Measurements from ENCODE around the gene CAVIN3.
"Not testable (repeated sequence)": the region's sequence is repeated elsewhere in the genome, so short reads cannot be mapped to it uniquely, and the experiment has no call there.

The CAVIN3 gene

DNA sequence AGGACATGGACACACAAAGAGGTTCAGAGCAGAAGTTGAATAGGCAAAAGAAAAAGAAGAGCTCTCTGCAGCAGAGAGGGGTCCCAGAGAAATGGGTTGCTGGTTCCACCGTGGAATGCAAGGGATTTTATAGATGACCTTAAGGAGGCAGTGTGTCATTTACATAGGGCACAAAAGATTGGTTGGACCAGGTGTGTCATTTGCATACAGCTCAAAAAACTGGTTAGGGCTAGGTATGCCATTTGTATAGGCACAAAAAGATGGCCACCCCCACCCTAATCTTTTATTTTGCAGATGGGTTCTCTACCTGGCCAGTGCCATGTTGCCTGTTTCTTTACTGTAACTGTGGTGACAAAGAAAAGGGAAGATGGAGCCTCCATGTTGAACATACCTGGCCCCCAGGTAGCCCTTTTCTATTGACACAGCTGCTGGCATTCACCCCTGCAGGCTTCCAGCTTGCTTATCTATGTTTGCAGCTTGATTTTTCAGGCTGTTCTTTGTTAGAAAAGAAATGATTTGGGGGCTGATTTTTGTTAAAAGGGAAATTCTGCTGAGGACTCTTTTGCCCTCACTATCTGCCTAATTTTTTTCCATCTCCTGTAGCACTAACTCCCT is 3.1 kb upstream of the CAVIN3 start:
- DNase-seq, result no peak

DNA sequence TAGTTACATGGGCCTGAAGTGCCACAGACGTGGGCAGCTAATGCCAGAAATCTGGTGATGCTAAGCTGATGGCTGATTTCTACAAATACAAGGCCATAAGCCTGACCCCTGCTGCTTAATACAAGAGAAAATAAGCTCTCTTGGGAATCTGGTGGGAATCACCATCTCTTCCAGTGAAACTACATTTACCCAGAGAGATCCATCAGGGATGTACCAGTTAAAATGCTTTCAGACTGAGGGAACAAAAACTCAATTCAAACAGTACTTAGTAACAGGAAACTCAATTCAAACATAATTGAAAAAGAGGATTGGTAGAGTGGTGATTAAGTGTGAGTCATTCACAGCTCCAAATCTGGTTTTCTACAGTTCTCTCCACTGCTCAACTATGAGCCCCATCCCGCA is 1.7 kb upstream of the CAVIN3 start:
- no peak for DNase-seq

DNA sequence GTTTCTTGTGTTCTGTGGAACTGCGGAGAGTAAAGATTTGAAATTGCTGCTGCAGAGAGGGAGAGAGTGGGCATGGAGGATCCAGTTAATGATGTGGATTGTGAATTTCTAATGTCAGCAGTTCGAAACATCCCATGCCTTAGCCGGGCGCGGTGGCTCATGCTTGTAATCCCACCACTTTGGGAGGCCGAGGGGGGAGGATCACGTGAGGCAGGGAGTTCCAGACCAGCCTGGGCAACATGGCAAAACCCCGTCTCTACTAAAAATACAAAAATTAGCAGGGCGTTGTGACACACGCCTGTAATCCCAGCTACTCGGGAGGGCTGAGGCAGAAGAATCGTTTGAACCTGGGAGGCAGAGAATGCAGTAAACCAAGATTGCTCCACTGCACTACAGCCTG is 1.1 kb upstream of the CAVIN3 start:
- DNase-seq, result no peak

DNA sequence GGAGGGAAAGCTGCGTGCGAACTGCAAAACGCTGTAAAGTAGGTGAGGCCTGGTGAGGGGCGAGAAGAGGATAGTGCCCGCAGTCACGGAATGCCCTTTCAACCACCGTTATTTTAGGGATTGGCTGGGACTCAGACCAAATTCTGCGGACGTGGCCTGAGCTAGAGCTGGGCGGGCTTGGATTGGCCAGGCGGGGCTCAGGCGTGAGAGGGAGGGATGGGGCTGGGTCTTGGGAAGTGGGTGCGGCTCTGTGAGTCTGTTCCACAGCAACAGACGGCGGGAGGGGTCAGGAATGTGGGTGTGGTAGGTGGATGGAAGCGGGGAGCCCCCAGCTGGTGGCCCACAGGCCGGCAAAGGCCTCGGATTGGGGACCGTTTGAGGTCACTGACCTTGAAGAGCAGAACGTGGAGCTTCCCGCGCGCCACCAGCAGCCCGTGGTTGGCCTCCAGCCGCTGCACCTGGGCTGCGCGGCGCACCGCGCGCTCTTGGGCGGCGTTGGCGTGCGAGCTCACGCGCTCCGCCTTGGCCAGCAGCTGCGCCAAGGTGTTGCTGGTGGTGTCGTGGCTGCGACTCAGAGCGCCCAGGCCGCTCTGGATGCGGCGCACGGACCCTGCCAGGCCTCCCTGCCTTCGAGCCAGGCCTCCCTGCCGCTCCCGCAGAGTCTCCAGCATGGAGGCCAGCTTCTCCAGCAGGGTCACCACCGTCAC is 444 bp downstream of the CAVIN3 start:
- DNase-seq, result no peak

DNA sequence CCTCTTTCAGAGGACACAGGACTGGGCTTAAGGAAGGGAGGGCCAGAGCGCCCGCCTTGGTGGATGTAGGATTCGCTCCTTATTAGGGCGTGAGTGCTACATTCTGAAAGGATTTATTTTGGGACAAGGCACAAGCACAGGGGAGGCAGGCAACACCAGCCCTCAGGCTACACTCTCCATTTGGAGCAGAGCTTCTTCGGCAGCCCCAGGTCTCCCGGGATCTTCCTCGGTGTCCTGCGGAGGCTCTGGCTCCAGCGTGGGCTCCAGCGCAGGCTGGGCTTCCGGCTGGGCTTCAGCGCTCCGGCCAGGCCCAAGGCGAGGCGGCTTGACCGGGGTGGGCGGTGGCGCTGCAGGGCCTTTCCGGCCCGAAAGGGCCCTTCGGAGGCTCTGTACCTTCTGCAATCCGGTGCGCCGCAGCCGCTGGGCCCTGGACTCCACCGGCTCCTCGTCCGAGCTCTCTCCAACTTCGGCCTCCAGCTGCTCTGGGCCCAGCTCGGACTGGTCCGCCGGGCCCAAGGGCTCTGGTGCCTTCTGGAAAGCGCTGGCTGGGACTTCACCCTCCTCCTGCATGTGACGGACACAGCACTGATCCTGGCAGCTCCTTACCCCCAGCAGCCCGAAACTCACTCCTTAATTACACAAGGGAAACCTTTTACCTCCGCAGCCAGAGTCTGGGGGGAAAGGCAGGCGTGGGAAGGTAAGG is 1.1 kb downstream of the CAVIN3 start:
- DNase-seq, result no peak

DNA sequence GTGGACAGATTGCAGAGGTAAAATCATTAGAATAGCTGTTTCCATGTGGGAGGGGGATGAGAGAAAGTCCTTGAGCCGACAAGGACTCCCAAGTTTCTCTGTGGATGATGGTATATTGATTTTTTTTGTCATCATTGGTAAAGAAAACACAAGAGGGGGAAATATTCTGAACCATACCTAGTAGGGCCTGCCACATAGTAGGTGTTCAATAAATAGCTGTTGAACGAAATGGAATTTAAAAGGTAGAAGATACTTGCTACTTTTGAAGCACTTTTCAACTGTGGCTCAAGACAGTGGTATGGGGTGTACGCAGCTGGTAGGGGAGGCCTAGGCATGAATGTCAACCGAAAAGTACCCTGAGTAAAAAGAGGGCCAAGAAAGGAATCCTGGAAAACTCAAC is 2.1 kb downstream of the CAVIN3 start:
- DNase-seq, result no peak

DNA sequence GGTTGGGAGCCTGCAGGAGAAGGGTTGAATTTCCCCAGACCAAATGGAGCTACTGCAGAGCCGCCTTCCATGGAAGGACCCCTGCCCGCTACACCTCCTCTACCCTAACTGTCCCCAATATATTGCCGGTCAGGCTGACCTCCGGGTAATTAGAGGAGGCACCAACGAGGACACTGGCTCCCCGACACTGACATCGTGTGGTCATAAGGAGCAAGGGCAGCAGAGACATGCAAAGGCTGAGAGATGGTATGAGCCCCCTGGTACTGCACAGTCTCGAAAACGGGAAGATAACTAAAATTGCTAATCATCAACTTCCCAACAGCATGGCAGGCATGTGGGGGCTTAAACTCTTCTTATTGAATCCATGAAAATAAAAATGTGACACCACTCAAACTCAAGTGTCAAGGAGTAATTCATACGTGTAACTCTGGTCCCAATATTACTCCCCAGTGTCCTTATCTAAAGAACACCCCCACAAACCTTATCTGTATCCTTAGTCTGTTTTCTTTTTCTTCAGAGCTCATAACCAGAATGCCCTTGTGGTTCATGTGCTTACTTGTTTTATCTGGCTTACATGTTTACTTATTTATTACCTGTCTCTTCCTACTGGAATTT is 4.4 kb downstream of the CAVIN3 start:
- no peak for DNase-seq

DNA sequence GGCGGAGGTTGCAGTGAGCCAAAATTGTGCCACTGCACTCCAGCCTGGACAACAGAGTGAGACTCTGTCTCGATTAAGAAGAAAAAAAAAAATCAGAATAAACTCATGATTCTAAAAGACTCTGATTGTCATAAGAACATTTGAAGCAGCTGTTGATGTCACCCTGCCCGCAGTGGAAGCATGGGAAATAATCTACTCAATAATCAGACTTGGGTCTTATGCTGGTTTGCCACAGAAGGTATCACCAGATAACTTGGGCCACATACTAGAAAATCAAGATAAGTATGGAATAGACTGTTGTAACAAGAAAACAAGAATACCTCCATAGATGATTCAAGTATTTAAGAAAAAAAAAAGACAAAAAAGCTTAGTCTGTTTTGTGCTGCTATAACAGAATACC is 8.2 kb downstream of the CAVIN3 start:
- DNase-seq, result no peak

DNA sequence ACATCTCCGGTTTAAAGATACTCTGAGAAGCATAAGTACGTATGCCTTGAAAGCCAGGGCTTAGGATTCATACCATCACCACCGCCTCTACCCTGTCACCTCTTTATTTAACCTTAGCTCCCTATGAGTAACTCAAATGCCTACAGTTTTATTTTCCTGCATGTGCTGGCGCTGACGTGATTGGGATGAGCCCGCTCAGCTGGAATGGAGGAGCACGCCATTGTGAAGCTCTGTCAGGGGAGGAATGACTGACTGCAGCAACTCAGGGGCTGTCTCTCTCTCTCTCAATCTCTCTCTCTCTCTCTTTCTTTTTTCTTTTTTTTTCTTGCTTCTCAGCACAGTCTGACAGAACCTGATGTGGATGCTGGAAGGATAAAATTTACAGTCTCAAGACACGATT is 12.4 kb downstream of the CAVIN3 start:
- no peak for DNase-seq

DNA sequence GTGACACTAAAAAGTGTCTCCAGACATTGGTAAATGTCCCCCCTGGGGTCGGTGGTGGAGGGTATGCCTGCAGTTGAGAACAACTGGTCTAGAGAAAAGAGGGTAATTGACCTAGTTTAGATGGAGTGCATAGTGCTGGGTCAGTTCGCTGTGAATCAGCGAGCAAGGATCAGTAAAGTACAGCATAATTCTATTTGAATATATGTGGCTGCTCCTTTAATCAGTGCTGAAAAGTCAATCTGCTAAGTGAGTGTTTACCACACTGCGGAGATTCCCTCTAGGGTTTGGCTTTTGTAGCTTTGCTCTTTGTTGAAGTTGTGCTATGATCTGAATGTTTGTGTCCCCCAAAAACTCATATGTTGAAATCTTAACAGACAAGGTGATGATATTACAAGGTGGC is 15.0 kb downstream of the CAVIN3 start:
- no peak for DNase-seq

DNA sequence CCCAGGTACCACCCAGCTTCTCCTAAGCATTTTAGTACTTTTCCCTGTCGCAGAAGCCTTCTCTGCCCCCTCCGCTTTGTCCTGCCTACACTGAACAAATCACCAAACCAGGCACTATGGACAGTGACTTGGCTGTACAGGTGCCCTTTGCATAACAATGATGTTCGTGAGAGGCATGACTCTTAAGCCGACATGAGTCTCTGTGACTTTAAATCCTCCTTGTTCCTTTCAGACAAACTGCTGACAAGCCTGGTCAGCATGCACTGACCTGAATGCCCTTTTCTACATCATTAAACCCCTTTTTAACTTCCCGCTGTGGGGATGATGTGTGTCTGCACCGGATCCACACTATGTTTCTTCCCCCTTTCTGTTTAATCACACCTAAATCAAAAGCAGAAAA is 16.6 kb downstream of the CAVIN3 start:
- DNase-seq, result no peak

DNA sequence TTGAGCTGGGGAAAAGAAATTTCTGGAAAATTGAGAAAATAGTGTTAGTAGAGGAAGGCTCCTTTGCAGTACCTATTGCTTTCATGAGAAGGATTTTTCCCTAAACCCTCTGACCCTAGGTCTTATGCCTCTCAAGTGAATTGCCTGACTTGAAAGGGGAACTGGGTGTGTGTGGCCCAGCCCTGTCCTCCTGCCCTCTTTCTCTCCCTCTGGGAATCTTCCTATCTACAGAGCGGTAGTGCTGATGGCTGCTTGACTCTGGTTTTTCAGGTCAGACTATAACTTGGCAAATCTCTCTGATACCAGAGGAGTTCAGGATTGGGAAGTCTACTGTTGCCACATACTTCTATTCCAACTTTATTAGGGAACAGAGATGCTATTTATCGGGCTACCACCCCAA is 19.2 kb downstream of the CAVIN3 start:
- no peak for DNase-seq

DNA sequence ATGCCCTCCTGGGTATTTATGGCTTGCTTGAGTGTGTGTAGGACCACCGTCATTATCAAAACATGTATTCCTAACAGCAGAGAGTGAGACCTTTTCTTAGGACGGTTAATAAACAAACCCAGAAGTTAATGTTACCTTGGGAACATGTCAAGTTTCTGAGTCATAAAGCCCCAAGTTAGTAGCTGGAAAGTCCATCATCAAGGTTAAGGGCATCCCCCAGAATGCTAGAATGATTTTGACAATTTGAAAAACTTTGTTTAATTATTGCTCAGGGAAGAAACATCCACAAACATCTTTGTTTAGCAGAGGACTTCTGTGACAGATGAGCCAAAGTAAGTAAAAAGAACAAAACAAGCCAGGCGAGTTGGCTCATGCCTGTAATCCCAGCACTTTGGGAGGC is 20.0 kb downstream of the CAVIN3 start:
- DNase-seq, result no peak

DNA sequence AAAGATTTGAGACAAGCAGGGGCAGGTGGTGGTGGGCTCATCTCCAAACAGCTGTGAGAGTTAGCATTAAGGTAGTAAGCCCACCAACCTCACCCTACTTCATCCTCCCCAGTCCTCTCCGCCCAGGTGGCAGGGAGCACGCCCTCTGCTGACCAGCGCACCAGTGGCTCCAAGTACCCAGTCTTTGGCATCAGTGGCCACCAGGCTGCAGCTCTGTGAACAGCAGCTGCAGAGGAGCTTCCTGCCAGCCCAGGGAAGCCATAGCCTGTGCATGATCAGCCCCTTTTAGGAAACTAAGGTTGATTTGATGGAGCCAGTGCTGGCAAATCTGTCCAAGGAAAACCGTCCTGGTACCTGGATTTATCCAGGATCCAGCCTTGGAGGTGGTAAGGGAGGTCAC is 21.7 kb downstream of the CAVIN3 start:
- DNase-seq, result no peak

DNA sequence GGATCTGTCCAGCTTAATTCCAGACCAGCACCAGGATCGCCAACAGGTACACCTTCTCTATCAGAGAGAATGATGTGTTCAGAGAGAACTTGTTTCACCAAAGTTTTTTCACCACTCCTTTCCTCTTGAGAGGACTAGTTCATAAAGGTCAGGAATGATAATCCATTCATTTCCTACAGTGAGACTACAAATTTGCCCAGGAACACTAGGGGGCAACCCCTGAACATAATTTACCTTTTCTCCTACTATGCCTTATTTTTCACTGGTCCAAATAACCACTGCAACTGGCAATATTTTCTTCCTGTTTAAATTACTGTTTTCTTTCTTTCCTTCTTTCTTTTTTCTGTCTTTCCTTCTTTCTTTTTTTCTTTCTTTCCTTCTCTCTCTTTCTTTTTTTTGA is 22.5 kb downstream of the CAVIN3 start:
- DNase-seq, result no peak

DNA sequence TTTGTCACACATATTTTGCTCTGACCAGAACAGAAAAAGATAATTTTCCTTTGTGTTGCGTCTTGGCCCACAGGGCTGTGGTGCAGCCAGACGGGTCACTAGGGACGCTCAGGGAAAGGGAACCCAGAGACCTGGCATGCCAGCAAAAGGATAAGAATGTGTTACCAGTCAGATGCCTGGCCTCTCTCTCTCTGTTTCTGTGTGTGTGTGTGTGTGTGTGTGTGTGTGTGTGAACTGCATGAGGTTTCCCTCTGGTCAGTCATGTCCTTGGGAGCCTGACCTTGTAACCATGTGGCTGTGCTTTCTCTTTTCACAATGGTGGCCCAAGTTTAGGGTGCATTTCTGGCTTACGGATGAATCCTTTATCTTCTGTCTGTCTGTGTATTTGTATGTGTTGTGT is 35.3 kb downstream of the CAVIN3 start:
- no peak for DNase-seq

DNA sequence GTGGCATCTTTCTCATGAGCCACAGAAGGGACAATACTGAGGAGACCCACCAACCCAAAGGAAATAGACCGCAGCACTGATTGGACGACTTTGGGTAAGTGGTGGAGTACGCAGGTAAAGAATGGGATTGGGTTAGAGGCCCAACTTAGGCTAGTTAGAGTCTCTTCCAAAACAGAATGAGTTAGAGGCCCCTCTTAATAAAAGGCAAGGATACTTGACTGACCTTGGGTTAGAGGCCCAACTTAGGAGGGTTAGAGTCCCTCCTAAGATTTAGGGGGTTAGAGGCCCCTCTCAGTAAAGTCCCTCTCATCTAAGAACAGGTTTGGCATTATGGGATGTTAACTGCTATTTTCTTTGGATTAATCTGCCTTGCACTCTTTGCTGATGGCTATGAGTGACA is 36.1 kb downstream of the CAVIN3 start:
- no peak for DNase-seq

DNA sequence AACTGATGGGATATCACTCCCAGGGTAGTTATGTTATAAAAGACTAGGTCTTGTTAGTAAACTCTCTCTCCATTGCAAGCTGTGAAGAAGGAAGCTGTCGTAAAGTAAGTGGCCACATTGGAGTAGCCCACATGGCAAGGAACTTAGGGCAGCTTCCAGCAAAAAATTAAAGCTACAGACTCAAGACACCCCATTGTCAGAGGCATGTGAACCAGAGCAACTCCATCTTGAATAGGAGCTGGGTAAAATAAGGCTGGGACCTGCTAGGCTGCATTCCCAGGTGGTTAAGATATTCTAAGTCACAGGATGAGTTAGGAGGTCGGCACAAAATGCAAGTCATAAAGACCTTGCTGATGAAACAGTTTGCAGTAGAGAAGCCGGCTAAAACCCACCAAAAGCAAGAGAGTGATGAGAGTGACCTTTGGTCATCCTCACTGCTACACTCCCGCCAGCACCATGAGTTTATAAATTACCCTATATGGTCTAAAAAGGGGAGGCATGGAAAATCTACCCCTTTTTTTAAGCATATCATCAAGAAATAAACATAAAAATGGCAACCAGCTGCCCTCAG is 36.8 kb downstream of the CAVIN3 start:
- no peak for DNase-seq

DNA sequence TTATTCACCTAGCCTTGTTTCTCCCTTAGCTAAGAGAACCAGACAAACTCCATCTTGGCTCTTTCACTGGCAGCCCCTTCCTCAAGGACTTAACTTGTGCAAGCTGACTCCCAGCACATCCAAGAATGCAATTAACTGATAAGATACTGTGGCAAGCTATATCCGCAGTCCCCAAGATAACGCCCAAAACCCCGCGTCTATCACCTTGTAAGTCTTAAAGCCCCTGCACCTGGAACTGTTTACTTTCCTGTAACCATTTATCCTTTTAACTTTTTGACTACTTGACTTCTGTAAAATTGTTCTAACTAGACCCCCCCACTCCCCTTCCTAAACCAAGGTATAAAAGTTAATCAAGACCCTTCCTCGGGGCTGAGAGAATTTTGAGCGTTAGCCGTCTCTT is 39.5 kb downstream of the CAVIN3 start:
- not testable (repeated sequence) for DNase-seq

DNA sequence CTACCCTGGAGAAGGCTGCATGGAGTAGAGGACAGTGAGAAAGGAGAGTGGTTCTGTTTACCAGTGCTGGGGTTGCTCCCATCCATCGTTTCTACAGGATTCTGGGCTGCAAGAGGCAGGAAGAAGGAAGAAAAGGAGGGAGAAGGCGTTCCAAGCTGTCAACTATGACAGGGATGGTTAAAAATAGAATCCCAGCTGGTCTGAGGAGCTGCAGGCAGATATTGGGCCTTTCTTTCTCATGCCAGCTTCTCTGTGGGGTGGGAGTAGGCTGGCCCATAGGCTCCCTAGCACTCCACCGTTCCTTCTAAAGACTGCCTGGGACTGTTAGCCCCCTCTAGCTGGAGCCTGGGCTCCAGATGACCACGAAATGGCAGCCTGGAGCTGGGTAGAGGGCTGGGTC is 47.1 kb downstream of the CAVIN3 start:
- no peak for DNase-seq

DNA sequence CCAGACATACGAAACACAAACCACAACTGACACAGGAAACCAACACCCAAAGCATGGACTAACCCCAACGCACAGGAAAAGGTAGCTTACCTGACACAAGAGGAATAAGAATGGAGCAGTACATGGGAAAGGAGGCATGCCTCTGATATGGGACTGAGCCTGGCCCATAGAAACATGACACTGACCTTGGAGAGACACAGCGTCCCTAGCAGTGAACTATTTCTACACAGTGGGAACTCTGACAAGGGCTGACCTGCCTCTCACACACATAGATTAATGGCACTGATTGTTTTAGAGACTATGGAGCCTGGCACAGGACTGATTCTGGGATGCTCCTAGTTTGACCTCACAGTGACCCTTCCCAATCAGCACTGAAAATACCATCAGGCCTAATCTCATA is 48.7 kb downstream of the CAVIN3 start:
- DNase-seq, result no peak

DNA sequence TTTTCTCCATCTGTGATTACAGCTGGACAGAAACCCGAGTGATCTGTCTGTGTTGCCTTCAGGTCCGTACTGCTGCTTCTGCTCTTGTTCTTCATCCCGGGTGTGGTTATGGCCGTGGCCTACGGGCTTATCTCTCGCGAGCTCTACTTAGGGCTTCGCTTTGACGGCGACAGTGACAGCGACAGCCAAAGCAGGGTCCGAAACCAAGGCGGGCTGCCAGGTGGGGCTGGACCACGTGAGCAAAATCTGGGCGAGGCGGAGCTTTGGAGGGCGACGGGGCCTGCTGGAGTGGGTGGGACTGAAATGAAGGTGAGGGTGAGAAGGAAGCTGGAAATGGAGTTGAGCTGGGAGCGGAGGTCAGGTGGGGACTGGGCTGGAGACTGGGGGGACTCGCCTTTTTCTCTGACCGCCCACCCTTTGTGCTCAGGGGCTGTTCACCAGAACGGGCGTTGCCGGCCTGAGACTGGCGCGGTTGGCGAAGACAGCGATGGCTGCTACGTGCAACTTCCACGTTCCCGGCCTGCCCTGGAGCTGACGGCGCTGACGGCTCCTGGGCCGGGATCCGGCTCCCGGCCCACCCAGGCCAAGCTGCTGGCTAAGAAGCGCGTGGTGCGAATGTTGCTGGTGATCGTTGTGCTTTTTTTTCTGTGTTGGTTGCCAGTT is 49.6 kb downstream of the CAVIN3 start:
- no peak for DNase-seq

DNA sequence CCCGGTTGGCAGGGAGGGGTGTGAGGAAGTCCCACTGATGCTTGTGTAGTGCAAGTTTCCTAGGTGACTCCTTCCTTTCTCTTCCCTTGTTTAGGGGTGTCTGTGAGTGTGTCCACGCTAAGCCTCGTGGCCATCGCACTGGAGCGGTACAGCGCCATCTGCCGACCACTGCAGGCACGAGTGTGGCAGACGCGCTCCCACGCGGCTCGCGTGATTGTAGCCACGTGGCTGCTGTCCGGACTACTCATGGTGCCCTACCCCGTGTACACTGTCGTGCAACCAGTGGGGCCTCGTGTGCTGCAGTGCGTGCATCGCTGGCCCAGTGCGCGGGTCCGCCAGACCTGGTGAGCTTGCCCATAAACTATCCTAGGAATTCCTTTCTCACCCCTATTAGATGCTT is 50.3 kb downstream of the CAVIN3 start:
- DNase-seq, result no peak
